Neuron (in vitro differentiated cells): Measurements from ENCODE around the gene MUC12.
"Not testable (repeated sequence)": the region's sequence is repeated elsewhere in the genome, so short reads cannot be mapped to it uniquely, and the experiment has no call there.

Source experiments
- H2AFZ ChIP-seq: one replicate; pipeline ENCODE4 v1.6.1; 2013; ENCODE audit warnings: low read depth, mild to moderate bottlenecking, inconsistent platforms, low read length, moderate library complexity
- H3K27me3 ChIP-seq: one replicate; pipeline ENCODE4 v1.6.1; 2013; ENCODE audit warnings: low read length; ENCODE audit not compliant: insufficient read depth
- H3K36me3 ChIP-seq: one replicate; pipeline ENCODE4 v1.6.1; 2013; ENCODE audit warnings: low read length; ENCODE audit not compliant: insufficient read depth
- H3K4me1 ChIP-seq: one replicate; pipeline ENCODE4 v1.6.1; 2013; ENCODE audit warnings: low read length; ENCODE audit not compliant: insufficient read depth
- H3K4me3 ChIP-seq: 2 replicates; pipeline ENCODE4 v1.5.1; 2013; ENCODE audit warnings: mild to moderate bottlenecking, low read length, moderate library complexity
- H3K9me3 ChIP-seq: one replicate; pipeline ENCODE4 v1.6.1; 2013; ENCODE audit warnings: low read length

Gene MUC12

GRCh38 chr7:100969066-100969615 lies at the start of gene MUC12:
MUC12 (plus strand) TSS chr7:100969565; CDS start chr7:100969623, 58 bp downstream.
- no peaks in the 10 kb centered on the region for H3K4me1 ChIP-seq
- no peak within 1 kb of the TSS for H2AFZ ChIP-seq
- H3K27me3 ChIP-seq, result peaks cover 52% of the 10 kb centered on the region
- no peaks in the 10 kb centered on the region for H3K9me3 ChIP-seq
- H3K36me3 ChIP-seq, result no peaks in the 10 kb centered on the region
- H3K4me3 ChIP-seq, result no peak within 1 kb of the TSS

- not testable (repeated sequence) for H2AFZ ChIP-seq, H3K4me1 ChIP-seq, H3K4me3 ChIP-seq, H3K27me3 ChIP-seq, H3K9me3 ChIP-seq, H3K36me3 ChIP-seq
These were observed 49.5 kb upstream of the MUC12 start for GRCh38 chr7:100919779-100920437.

- Histone ChIP-seq H3K36me3 (no peaks in the 10 kb centered on the region), H3K9me3 (no peaks in the 10 kb centered on the region), H2AFZ (no peak overlapping the region), H3K4me3 (no peak overlapping the region), H3K27me3 (no peaks in the 10 kb centered on the region), H3K4me1 (no peaks in the 10 kb centered on the region)
These were observed 48.3 kb upstream of the MUC12 start for GRCh38 chr7:100921039-100921438.

- H3K9me3 ChIP-seq, H3K4me3 ChIP-seq, H2AFZ ChIP-seq, H3K27me3 ChIP-seq, H3K36me3 ChIP-seq, H3K4me1 ChIP-seq: not testable (repeated sequence)
These were observed 45.7 kb upstream of the MUC12 start for GRCh38 chr7:100923616-100924015.

- Histone ChIP-seq H3K9me3 (no peaks in the 10 kb centered on the region), H3K36me3 (no peaks in the 10 kb centered on the region), H3K4me3 (no peak overlapping the region), H3K4me1 (no peaks in the 10 kb centered on the region), H3K27me3 (peaks cover 3% of the 10 kb centered on the region), H2AFZ (no peak overlapping the region)
These were observed 39.6 kb upstream of the MUC12 start for GRCh38 chr7:100929808-100930174.

- no peaks in the 10 kb centered on the region for H3K9me3 ChIP-seq
These were observed 35.6 kb upstream of the MUC12 start for GRCh38 chr7:100933734-100934133.

GRCh38 chr7:100935381-100935780 lies 34.0 kb upstream of the MUC12 start:
- H2AFZ ChIP-seq, H3K4me1 ChIP-seq, H3K27me3 ChIP-seq, H3K36me3 ChIP-seq, H3K4me3 ChIP-seq, H3K9me3 ChIP-seq: not testable (repeated sequence)

More at GRCh38 chr7:100933734-100934133, 35.6 kb upstream of the MUC12 start:
- Histone ChIP-seq H3K27me3 (no peaks in the 10 kb centered on the region), H3K36me3 (no peaks in the 10 kb centered on the region), H2AFZ (no peak overlapping the region), H3K4me1 (no peaks in the 10 kb centered on the region), H3K4me3 (no peak overlapping the region)

GRCh38 chr7:100936167-100936566 lies 33.2 kb upstream of the MUC12 start:
- not testable (repeated sequence) for H3K27me3 ChIP-seq, H3K36me3 ChIP-seq, H2AFZ ChIP-seq, H3K4me3 ChIP-seq, H3K9me3 ChIP-seq, H3K4me1 ChIP-seq

- no peaks in the 10 kb centered on the region for H3K36me3 ChIP-seq
- no peak overlapping the region for H3K4me3 ChIP-seq
- H2AFZ ChIP-seq, result no peak overlapping the region
- no peaks in the 10 kb centered on the region for H3K4me1 ChIP-seq
- no peaks in the 10 kb centered on the region for H3K27me3 ChIP-seq
- H3K9me3 ChIP-seq, result peaks cover 2% of the 10 kb centered on the region
These were observed 27.2 kb upstream of the MUC12 start for GRCh38 chr7:100942045-100942774.

- H3K4me3 ChIP-seq, result no peak overlapping the region
- H3K27me3 ChIP-seq, result no peaks in the 10 kb centered on the region
- no peaks in the 10 kb centered on the region for H3K36me3 ChIP-seq
- H2AFZ ChIP-seq, result no peak overlapping the region
- peaks cover 2% of the 10 kb centered on the region for H3K9me3 ChIP-seq
- no peaks in the 10 kb centered on the region for H3K4me1 ChIP-seq
These were observed 25.7 kb upstream of the MUC12 start for GRCh38 chr7:100943693-100944092.

GRCh38 chr7:100944138-100944537 lies 25.2 kb upstream of the MUC12 start:
- Histone ChIP-seq H3K36me3 (no peaks in the 10 kb centered on the region), H3K4me3 (no peak overlapping the region), H3K27me3 (peaks cover 3% of the 10 kb centered on the region), H3K4me1 (no peaks in the 10 kb centered on the region), H2AFZ (no peak overlapping the region), H3K9me3 (peaks cover 2% of the 10 kb centered on the region)

GRCh38 chr7:100946111-100946510 lies 23.3 kb upstream of the MUC12 start:
- peaks cover 2% of the 10 kb centered on the region for H3K9me3 ChIP-seq
- no peak overlapping the region for H2AFZ ChIP-seq
- H3K27me3 ChIP-seq, result peaks cover 18% of the 10 kb centered on the region
- no peak overlapping the region for H3K4me3 ChIP-seq
- no peaks in the 10 kb centered on the region for H3K36me3 ChIP-seq
- no peaks in the 10 kb centered on the region for H3K4me1 ChIP-seq

GRCh38 chr7:100946766-100947365 lies 22.5 kb upstream of the MUC12 start:
- Histone ChIP-seq H3K4me3 (no peak overlapping the region), H2AFZ (no peak overlapping the region), H3K36me3 (no peaks in the 10 kb centered on the region), H3K4me1 (no peaks in the 10 kb centered on the region), H3K9me3 (peaks cover 2% of the 10 kb centered on the region), H3K27me3 (peaks cover 18% of the 10 kb centered on the region)
